Panc1 (cell line): ENCODE measurements around the gene KCNH1. TPM values are rescaled to one million over a fixed set of nuclear protein-coding genes. Genes with fewer than 3 reads are reported as not detected.

Experiments
- ATAC-seq: fragments of 200-7000 bp; cut with Tn5 transposase; 2 replicates; pipeline ENCODE4 v1.9.1; 2020; ENCODE audit warnings: mild to moderate bottlenecking, moderate library complexity
- BruUV-seq: library from RNA; stranded (reverse); fragments of 400-500 nt; replicated peaks from 2 replicates; lab custom pipeline; 2021; lab: Mats Ljungman, UMichigan
- CTCF ChIA-PET: fragments of 300-600 bp; sonication (Branson Sonifier 250); formaldehyde crosslinking; loops from one replicate; lab custom pipeline; 2022; ENCODE audit warnings: antibody characterized with exemption; lab: Charles Lee
- POLR2A ChIA-PET: fragments of 300-600 bp; sonication (Branson Sonifier 250); formaldehyde crosslinking; loops from one replicate; lab custom pipeline; 2022; ENCODE audit warnings: antibody characterized with exemption; lab: Charles Lee
- DNase-seq: peaks from one replicate; pipeline ENCODE4 v3.0.0-alpha.2; 2010; ENCODE audit warnings: low read depth, low spot score
- H3K27ac ChIP-seq: 2 replicates; pipeline ENCODE4 v1.5.1; 2011; ENCODE audit warnings: mild to moderate bottlenecking, low read length, inconsistent platforms
- H3K27me3 ChIP-seq: fragments of 200-500 bp; sonication (Bioruptor generic); 2 replicates; pipeline ENCODE4 v1.6.0; 2014; ENCODE audit warnings: low read length, inconsistent platforms; ENCODE audit not compliant: control insufficient read depth, insufficient read depth
- H3K36me3 ChIP-seq: fragments of 200-500 bp; sonication (Bioruptor generic); 2 replicates; pipeline ENCODE4 v1.5.1; 2014; ENCODE audit warnings: inconsistent platforms, mild to moderate bottlenecking, low read length, moderate library complexity; ENCODE audit not compliant: control insufficient read depth, insufficient read depth
- H3K4me1 ChIP-seq: 2 replicates; pipeline ENCODE4 v1.5.1; 2011; ENCODE audit warnings: inconsistent platforms, mild to moderate bottlenecking, low read length, moderate library complexity; ENCODE audit not compliant: control insufficient read depth, insufficient read depth
- H3K4me3 ChIP-seq, 2 experiments: 2 replicates each; pipeline ENCODE4 v1.5.1; 2011 to 2012; ENCODE audit warnings: low read depth in 2 of 2, low read length in 2 of 2, mild to moderate bottlenecking in 2 of 2, inconsistent platforms in 1 of 2, moderate library complexity in 1 of 2
- H3K9me3 ChIP-seq: fragments of 200-500 bp; sonication (Bioruptor generic); 2 replicates; pipeline ENCODE4 v1.5.1; 2014; ENCODE audit warnings: low read depth, mild to moderate bottlenecking, inconsistent platforms, low read length, moderate library complexity; ENCODE audit not compliant: control insufficient read depth, insufficient read depth
- CTCF ChIP-seq: fragments of 450-650 bp; IDR thresholded peaks from 2 replicates; pipeline ENCODE4 v1.5.1; 2017; ENCODE audit warnings: mild to moderate bottlenecking
- POLR2AphosphoS5 ChIP-seq: IDR thresholded peaks from 2 replicates; pipeline ENCODE4 v1.6.1; 2012; ENCODE audit warnings: mild to moderate bottlenecking, low read depth, low read length, moderate library complexity
- REST ChIP-seq, 2 experiments: IDR thresholded peaks; 2 replicates each; pipeline ENCODE4 v1.6.1; 2011 to 2012; ENCODE audit warnings: low read depth in 2 of 2, control low read depth in 1 of 2, low read length in 1 of 2, mild to moderate bottlenecking in 1 of 2, moderate library complexity in 1 of 2; ENCODE audit not compliant: insufficient read depth in 1 of 2
- SIN3A ChIP-seq: IDR thresholded peaks from 2 replicates; pipeline ENCODE4 v1.6.1; 2012; ENCODE audit warnings: low read depth, mild to moderate bottlenecking, low read length, moderate library complexity, borderline replicate concordance; ENCODE audit not compliant: insufficient read depth
- TCF7L2 ChIP-seq: IDR thresholded peaks from 2 replicates; pipeline ENCODE4 v1.6.1; 2011; ENCODE audit warnings: mild to moderate bottlenecking, low read depth, low read length, inconsistent platforms
- in situ Hi-C: cut with HindIII; loops from 2 replicates; pipeline ENCODE4 v1.10.0; 2016; ENCODE audit warnings: low sequenced_read_pairs, low pct_unique_long_range_greater_than_20kb
- intact Hi-C: fragments of 100-400 bp; cut with micrococcal nuclease; formaldehyde crosslinking; loops from one replicate; pipeline ENCODE4 v1.10.0; 2022; ENCODE audit not compliant: unreplicated experiment
- total RNA-seq: library from RNA; stranded (reverse); gene quantifications from one replicate; pipeline ENCODE4 v1.2.1, GENCODE V29; 2021; ENCODE audit not compliant: unreplicated experiment

KCNH1 gene
- total RNA-seq, 1 experiment from 2014 or later = not detected

DNA sequence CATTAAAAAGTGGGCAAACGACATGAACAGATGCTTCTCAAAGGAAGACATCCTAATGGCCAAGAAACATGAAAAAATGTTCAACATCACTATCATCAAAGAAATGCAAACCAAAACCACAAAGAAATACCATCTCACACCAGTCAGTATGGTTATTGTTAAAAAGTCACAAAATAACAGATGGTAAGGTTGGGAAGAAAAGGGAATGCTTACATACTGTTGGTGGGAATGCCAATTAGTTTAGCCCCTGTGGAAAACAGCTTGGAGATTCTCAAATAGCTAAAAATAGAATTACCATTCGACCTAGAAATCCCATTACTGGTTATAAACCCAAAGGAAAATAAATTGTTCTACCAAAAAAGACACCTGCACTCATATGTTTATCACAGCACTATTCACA is 369.4 kb downstream of the KCNH1 start:
- H3K4me3 ChIP-seq = no peak overlapping the region
- intact Hi-C loops (no loop called here), in situ Hi-C loops (no loop called here)
- ATAC-seq = no peak
- H3K9me3 ChIP-seq = no peaks in the 10 kb centered on the region; the same call in 1 of the 2 replicates
- no peak for DNase-seq
- H3K27me3 ChIP-seq = no peaks in the 10 kb centered on the region
- POLR2A ChIA-PET = no interaction called here
- H3K27ac ChIP-seq = no peak overlapping the region
- TF ChIP-seq POLR2AphosphoS5 (no peak), SIN3A (no peak)
- H3K36me3 ChIP-seq = no peaks in the 10 kb centered on the region
- H3K4me1 ChIP-seq = no peaks in the 10 kb centered on the region
- BruUV-seq = no TSS peak
- CTCF ChIA-PET = interaction anchor here (0.6 kb wide), 1 partner anchor 69 kb away, joined by 8 read pairs; no protein-coding TSS in a partner anchor

DNA sequence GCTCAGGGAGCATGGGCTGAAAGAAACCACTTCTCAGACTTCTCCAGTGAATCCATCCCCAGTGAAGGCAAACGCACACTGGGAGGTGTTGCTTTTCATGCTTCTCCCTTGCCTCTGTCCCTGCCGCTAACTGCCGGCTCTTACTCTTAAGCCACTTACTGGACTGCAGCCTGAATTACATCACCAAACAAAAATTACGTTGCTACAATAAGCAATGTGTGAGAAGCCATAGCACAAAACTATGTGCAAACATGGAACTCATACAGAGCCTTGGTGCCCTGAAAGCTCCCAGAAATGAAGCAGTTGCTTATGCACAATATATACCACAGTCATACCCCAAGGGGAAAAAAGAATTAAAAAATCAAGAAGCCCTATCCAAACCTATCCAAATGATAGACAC is 375.2 kb downstream of the KCNH1 start:
- ATAC-seq (no peak), DNase-seq (no peak)
- TF ChIP-seq TCF7L2 = no peak
- no peak for TF ChIP-seq CTCF
- TF ChIP-seq SIN3A = no peak
- no peak for TF ChIP-seq REST (IDR thresholded peaks at IDR 0.05; ENCODE audit: insufficient read depth in 1 of 2, low read depth in 2 of 2, low read length in 1 of 2)
- TF ChIP-seq POLR2AphosphoS5 = no peak
- ChIA-PET POLR2A (no interaction called here), CTCF (no interaction called here)
- no peaks in the 10 kb centered on the region for H3K36me3 ChIP-seq
- no peak overlapping the region for H3K4me3 ChIP-seq
- H3K27ac ChIP-seq = no peak overlapping the region
- intact Hi-C loops (no loop called here), in situ Hi-C loops (no loop called here)
- no TSS peak for BruUV-seq
- no peaks in the 10 kb centered on the region for H3K27me3 ChIP-seq
- no peaks in the 10 kb centered on the region for H3K4me1 ChIP-seq
- H3K9me3 ChIP-seq = no peaks in the 10 kb centered on the region; the same call in 1 of the 2 replicates

- no TSS peak for BruUV-seq
- Histone ChIP-seq H3K4me1 (no peaks in the 10 kb centered on the region), H3K27me3 (no peaks in the 10 kb centered on the region), H3K9me3 (no peaks in the 10 kb centered on the region; the same call in 1 of the 2 replicates), H3K27ac (no peak overlapping the region), H3K4me3 (no peak overlapping the region), H3K36me3 (no peaks in the 10 kb centered on the region)
- ATAC-seq = no peak
- ChIA-PET POLR2A (no interaction called here), CTCF (no interaction called here)
- intact Hi-C loops = no loop called here
- in situ Hi-C loops = no loop called here
- no peak for TF ChIP-seq POLR2AphosphoS5
- TF ChIP-seq REST (IDR thresholded peaks at IDR 0.05; ENCODE audit: insufficient read depth in 1 of 2, low read depth in 2 of 2, low read length in 1 of 2) = no peak
- no peak for TF ChIP-seq SIN3A
- no peak for TF ChIP-seq CTCF
- TF ChIP-seq TCF7L2 = no peak
- DNase-seq = no peak
Measured at GRCh38 chr1:210758261-210758660, 375.7 kb downstream of the KCNH1 start.
